ENCODE measurements around the gene NBPF11. TPM values are rescaled to one million over a fixed set of nuclear protein-coding genes. Genes with fewer than 3 reads are reported as not detected.
"Not testable (repeated sequence)": the region's sequence is repeated elsewhere in the genome, so short reads cannot be mapped to it uniquely, and the experiment has no call there.

Gene NBPF11
- total RNA-seq, 1 experiment from 2014 or later = 6.0 TPM

DNA sequence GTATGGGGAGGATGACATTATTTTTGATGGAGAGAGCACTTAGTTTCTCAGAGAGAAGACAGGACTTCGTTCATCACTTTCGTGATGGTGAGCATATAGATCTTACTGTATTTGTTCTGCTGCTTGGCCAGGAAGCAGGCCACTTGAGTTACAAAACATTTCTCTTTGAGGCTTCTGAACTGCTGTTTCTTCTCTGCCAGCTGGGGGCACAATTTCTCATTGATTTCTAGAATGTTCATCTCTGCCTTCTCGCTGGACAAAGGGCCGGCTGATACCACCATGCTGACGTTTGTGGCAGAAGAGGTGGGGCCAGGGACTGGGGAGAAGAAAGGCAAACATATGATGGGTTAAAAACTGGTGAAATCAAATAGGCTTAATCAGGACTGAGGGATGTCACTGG, 31.7 kb downstream of the NBPF11 start:
- H3K79me2 ChIP-seq (ENCODE audit: insufficient read depth, low read length); H3K9me3 ChIP-seq (ENCODE audit: control insufficient read depth in 1 of 2, insufficient read depth in 1 of 2, low read depth in 1 of 2, low read length in 2 of 2); H3K27ac ChIP-seq (ENCODE audit: low read depth, low read length); intact Hi-C loops (cut with micrococcal nuclease); H3K4me2 ChIP-seq (ENCODE audit: low read length); H4K20me1 ChIP-seq (ENCODE audit: insufficient read depth); RAD21 ChIA-PET (ENCODE audit: low non-redundant PET in 1 of 2, low total read pairs in 2 of 2, uncharacterized antibody in 2 of 2, unreplicated experiment in 2 of 2); POLR2A ChIA-PET; CTCF ChIA-PET; H3K9ac ChIP-seq (ENCODE audit: low read length); BruUV-seq (replicated peaks); DNase-seq (ENCODE audit: low read depth, low spot score); H3K4me3 ChIP-seq (replicated peaks in 1 of 2; ENCODE audit: low read depth in 1 of 2, low read length in 2 of 2); H3K4me1 ChIP-seq (ENCODE audit: control insufficient read depth in 1 of 2, insufficient read depth in 2 of 2, low read length in 2 of 2); H2AFZ ChIP-seq (ENCODE audit: low read depth, low read length, poor library complexity, severe bottlenecking); H3K36me3 ChIP-seq (ENCODE audit: control insufficient read depth in 1 of 2, insufficient read depth in 2 of 2, low read length in 2 of 2); H3K27me3 ChIP-seq (ENCODE audit: insufficient read depth, low read length); H3K9me2 ChIP-seq (ENCODE audit: insufficient read depth); ATAC-seq: not testable (repeated sequence)
- TF ChIP-seq, protein P1, sequence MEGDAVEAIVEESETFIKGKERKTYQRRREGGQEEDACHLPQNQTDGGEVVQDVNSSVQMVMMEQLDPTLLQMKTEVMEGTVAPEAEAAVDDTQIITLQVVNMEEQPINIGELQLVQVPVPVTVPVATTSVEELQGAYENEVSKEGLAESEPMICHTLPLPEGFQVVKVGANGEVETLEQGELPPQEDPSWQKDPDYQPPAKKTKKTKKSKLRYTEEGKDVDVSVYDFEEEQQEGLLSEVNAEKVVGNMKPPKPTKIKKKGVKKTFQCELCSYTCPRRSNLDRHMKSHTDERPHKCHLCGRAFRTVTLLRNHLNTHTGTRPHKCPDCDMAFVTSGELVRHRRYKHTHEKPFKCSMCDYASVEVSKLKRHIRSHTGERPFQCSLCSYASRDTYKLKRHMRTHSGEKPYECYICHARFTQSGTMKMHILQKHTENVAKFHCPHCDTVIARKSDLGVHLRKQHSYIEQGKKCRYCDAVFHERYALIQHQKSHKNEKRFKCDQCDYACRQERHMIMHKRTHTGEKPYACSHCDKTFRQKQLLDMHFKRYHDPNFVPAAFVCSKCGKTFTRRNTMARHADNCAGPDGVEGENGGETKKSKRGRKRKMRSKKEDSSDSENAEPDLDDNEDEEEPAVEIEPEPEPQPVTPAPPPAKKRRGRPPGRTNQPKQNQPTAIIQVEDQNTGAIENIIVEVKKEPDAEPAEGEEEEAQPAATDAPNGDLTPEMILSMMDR (IDR thresholded peaks at IDR 0.05 in 2 of 3, conservative IDR thresholded peaks at IDR 0.05 in 1 of 3; ENCODE audit: borderline replicate concordance in 1 of 3, insufficient read depth in 1 of 3, low read depth in 2 of 3, low read length in 2 of 3) = 0 out of 6 replicates have a peak, but pooled peaks of 1 of the 3 experiments have one; percentile 6

DNA sequence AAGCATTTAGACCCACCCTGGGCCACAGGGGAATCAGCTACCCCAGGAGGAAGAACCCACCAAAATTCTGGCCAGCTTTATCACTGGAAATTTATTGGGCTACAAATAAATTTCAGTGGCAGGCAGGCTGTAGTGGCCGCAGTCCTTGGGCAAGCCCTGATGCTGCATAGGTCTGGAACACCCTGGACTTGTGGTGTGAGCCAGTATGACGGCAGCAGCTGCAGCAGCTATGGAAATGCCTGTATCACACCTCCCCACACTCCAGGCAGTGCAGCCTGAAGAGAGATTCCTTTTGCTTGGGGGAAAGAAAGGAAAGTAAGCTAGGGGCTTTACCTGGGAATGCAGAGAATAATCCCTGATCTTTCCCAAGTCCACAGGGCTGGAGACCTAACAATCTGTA, 56.3 kb downstream of the NBPF11 start:
- H4K20me1 ChIP-seq (ENCODE audit: insufficient read depth); H2AFZ ChIP-seq (ENCODE audit: low read depth, low read length, poor library complexity, severe bottlenecking); H3K4me3 ChIP-seq (replicated peaks in 1 of 2; ENCODE audit: low read depth in 1 of 2, low read length in 2 of 2); ATAC-seq; H3K9me3 ChIP-seq (ENCODE audit: control insufficient read depth in 1 of 2, insufficient read depth in 1 of 2, low read depth in 1 of 2, low read length in 2 of 2); RAD21 ChIA-PET (ENCODE audit: low non-redundant PET in 1 of 2, low total read pairs in 2 of 2, uncharacterized antibody in 2 of 2, unreplicated experiment in 2 of 2); H3K79me2 ChIP-seq (ENCODE audit: insufficient read depth, low read length); POLR2A ChIA-PET; H3K27me3 ChIP-seq (ENCODE audit: insufficient read depth, low read length); intact Hi-C loops (cut with micrococcal nuclease); CTCF ChIA-PET; BruUV-seq (replicated peaks); DNase-seq (ENCODE audit: low read depth, low spot score); H3K27ac ChIP-seq (ENCODE audit: low read depth, low read length); H3K9ac ChIP-seq (ENCODE audit: low read length); H3K36me3 ChIP-seq (ENCODE audit: control insufficient read depth in 1 of 2, insufficient read depth in 2 of 2, low read length in 2 of 2); H3K9me2 ChIP-seq (ENCODE audit: insufficient read depth); H3K4me2 ChIP-seq (ENCODE audit: low read length); H3K4me1 ChIP-seq (ENCODE audit: control insufficient read depth in 1 of 2, insufficient read depth in 2 of 2, low read length in 2 of 2): not testable (repeated sequence)

All from HCT116 (cell line).